ENCODE results near the gene ESF1.

DNA sequence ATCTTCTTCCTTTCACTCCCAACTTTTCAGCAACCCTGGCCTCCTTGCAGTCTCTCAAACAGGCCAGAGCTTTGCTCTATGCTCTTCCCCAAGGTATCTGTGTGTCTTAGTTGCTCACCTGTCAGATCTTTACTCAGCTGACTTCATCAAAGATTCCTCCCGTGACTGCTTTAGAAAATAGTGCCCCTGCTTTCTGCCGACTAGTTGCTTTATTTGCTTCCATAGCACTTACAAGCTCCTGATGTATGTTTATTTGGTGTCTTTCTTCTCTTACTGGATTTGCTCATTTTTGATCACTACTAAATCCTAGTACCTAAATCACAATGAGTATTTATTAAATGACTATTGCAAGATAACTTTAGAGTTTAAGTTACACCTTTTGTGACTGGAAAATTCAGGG is 6.0 kb upstream of the ESF1 start:
- TF ChIP-seq, protein P1, sequence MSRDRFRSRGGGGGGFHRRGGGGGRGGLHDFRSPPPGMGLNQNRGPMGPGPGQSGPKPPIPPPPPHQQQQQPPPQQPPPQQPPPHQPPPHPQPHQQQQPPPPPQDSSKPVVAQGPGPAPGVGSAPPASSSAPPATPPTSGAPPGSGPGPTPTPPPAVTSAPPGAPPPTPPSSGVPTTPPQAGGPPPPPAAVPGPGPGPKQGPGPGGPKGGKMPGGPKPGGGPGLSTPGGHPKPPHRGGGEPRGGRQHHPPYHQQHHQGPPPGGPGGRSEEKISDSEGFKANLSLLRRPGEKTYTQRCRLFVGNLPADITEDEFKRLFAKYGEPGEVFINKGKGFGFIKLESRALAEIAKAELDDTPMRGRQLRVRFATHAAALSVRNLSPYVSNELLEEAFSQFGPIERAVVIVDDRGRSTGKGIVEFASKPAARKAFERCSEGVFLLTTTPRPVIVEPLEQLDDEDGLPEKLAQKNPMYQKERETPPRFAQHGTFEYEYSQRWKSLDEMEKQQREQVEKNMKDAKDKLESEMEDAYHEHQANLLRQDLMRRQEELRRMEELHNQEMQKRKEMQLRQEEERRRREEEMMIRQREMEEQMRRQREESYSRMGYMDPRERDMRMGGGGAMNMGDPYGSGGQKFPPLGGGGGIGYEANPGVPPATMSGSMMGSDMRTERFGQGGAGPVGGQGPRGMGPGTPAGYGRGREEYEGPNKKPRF (IDR thresholded peaks at IDR 0.05; ENCODE audit: low read depth, low read length), result no peak
- no peak for TF ChIP-seq KLF13 (tag; IDR thresholded peaks at IDR 0.05; ENCODE audit: borderline replicate concordance, low read depth)
- TF ChIP-seq GTF3C2 (IDR thresholded peaks at IDR 0.05; ENCODE audit: borderline replicate concordance, extremely low read depth, insufficient read length), result no peak
- TF ChIP-seq CTCF (IDR thresholded peaks at IDR 0.05 in 2 of 3, conservative IDR thresholded peaks at IDR 0.05 in 1 of 3; ENCODE audit: insufficient read depth in 2 of 3, low read depth in 1 of 3, low read length in 3 of 3), result no peak
- TF ChIP-seq NFRKB (IDR thresholded peaks at IDR 0.05; ENCODE audit: low read depth), result no peak
- TF ChIP-seq NR2C1 (IDR thresholded peaks at IDR 0.05), result no peak
- no peak for TF ChIP-seq NR2C1 (tag; IDR thresholded peaks at IDR 0.05)
- TF ChIP-seq, protein P2, sequence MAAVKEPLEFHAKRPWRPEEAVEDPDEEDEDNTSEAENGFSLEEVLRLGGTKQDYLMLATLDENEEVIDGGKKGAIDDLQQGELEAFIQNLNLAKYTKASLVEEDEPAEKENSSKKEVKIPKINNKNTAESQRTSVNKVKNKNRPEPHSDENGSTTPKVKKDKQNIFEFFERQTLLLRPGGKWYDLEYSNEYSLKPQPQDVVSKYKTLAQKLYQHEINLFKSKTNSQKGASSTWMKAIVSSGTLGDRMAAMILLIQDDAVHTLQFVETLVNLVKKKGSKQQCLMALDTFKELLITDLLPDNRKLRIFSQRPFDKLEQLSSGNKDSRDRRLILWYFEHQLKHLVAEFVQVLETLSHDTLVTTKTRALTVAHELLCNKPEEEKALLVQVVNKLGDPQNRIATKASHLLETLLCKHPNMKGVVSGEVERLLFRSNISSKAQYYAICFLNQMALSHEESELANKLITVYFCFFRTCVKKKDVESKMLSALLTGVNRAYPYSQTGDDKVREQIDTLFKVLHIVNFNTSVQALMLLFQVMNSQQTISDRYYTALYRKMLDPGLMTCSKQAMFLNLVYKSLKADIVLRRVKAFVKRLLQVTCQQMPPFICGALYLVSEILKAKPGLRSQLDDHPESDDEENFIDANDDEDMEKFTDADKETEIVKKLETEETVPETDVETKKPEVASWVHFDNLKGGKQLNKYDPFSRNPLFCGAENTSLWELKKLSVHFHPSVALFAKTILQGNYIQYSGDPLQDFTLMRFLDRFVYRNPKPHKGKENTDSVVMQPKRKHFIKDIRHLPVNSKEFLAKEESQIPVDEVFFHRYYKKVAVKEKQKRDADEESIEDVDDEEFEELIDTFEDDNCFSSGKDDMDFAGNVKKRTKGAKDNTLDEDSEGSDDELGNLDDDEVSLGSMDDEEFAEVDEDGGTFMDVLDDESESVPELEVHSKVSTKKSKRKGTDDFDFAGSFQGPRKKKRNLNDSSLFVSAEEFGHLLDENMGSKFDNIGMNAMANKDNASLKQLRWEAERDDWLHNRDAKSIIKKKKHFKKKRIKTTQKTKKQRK (IDR thresholded peaks at IDR 0.05; ENCODE audit: borderline replicate concordance, low read depth, low read length), result no peak

All from K562 (cell line).